H1 (cell line): Measurements from ENCODE around the gene GRIA1. TPM values are rescaled to one million over a fixed set of nuclear protein-coding genes. Genes with fewer than 3 reads are reported as not detected.

Experiments used
- ASH2L ChIP-seq: fragments of 200-600, 300-600 bp; sonication (generic); IDR thresholded peaks from one replicate; pipeline ENCODE4 v1.7.1; 2017; ENCODE audit warnings: low read length
- GTF2F1 ChIP-seq: IDR thresholded peaks from 2 replicates; pipeline ENCODE4 v1.6.1; 2012; ENCODE audit warnings: low read depth, low read length, improper control_type of control experiment, borderline replicate concordance
- TAF1 ChIP-seq: IDR thresholded peaks from 2 replicates; pipeline ENCODE4 v1.6.1; 2011; ENCODE audit warnings: mild to moderate bottlenecking, low read depth, low read length
- polyA plus RNA-seq, 7 experiments: library from polyadenylated mRNA; depleted of rRNA in 3 of 7; stranded (reverse) in 5 of 7; unstranded in 2 of 7; fragments of >200 nt in 5 of 7; fragments of 200-250 nt in 2 of 7; gene quantifications; 1 replicate in 5 of 7; 2 replicates in 1 of 7; 4 replicates in 1 of 7; pipeline versions ENCODE4 v1.2.1 to v1.2.3, GENCODE V29; 2011 to 2013; ENCODE audit warnings: missing spikeins in 2 of 7, mixed read lengths in 2 of 7
- total RNA-seq: library from RNA; stranded (reverse); fragmentation: NEBNext Ultra II Directional; extraction: Animal tissue kit (Norgen Biotek cat#: 25700); gene quantifications from 2 replicates; pipeline ENCODE4 v1.2.1, GENCODE V29; 2021

The GRIA1 gene
- total and polyA plus RNA-seq, 2 of the 8 experiments (the other 6 are each of a cell fraction or from before 2014, with no cell fraction given) = 0.97 to 2.5 TPM

DNA sequence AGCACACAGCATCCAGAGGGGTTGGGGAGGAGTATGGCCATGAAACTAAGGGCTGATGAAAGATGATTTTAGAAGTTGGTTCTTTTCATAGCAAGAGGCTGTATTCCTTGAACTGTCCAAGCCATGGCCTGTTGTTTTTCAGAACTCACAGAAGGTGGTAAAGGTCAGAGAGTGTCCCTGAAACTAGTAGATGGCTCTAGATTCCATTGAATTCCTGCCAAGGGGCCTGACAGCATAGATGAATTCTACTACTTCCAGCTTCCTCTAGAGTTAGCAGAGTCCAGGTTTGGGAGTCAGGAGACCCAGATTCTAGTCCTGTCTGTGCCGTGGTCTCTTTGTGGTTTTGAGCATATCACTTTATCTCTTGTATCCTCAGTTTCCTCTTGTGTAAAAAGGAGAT lies 101.6 kb downstream of the GRIA1 start (continued):
- TF ChIP-seq TAF1 = no peak
- no peak for TF ChIP-seq GTF2F1
- TF ChIP-seq ASH2L = no peak
- TF ChIP-seq, all 59 proteins: peak for 0
